GM21576 (cell line): ENCODE data around the gene ZAR1L.

Experiments
- ATAC-seq: cut with Tn5 transposase; IDR thresholded peaks from one replicate; pipeline ENCODE4 v1.9.1; 2021; ENCODE audit warnings: mild to moderate bottlenecking, moderate library complexity; ENCODE audit not compliant: unreplicated experiment

ZAR1L gene

GRCh38 chr13:32305646-32306045 is 9.5 kb downstream of the ZAR1L start:
- no peak for ATAC-seq

GRCh38 chr13:32302461-32302860 is 12.7 kb downstream of the ZAR1L start:
- no peak for ATAC-seq

- ATAC-seq, result no peak
Measured at GRCh38 chr13:32300920-32301319, 14.2 kb downstream of the ZAR1L start.

- ATAC-seq, result no peak
Measured at GRCh38 chr13:32300406-32300805, 14.8 kb downstream of the ZAR1L start.

GRCh38 chr13:32299893-32300292 is 15.3 kb downstream of the ZAR1L start:
- ATAC-seq, result no peak

- no peak for ATAC-seq
Measured at GRCh38 chr13:32298695-32299094, 16.5 kb downstream of the ZAR1L start.

- ATAC-seq, result no peak
Measured at GRCh38 chr13:32297206-32297605, 18.0 kb downstream of the ZAR1L start.

GRCh38 chr13:32285633-32285965 is 29.6 kb downstream of the ZAR1L start:
- ATAC-seq, result no peak

- no peak for ATAC-seq
Measured at GRCh38 chr13:32284927-32285632, 30.1 kb downstream of the ZAR1L start.

- ATAC-seq, result no peak
Measured at GRCh38 chr13:32282096-32282711, 33.0 kb downstream of the ZAR1L start.

GRCh38 chr13:32281096-32281495 is 34.1 kb downstream of the ZAR1L start:
- ATAC-seq, result no peak

- no peak for ATAC-seq
Measured at GRCh38 chr13:32278426-32278825, 36.7 kb downstream of the ZAR1L start.

GRCh38 chr13:32277839-32278238 is 37.3 kb downstream of the ZAR1L start:
- ATAC-seq, result no peak

GRCh38 chr13:32272021-32272683 is 43.0 kb downstream of the ZAR1L start:
- no peak for ATAC-seq

- no peak for ATAC-seq
Measured at GRCh38 chr13:32267836-32268439, 47.2 kb downstream of the ZAR1L start.

- ATAC-seq, result no peak
Measured at GRCh38 chr13:32266130-32266529, 49.0 kb downstream of the ZAR1L start.

- no peak for ATAC-seq
Measured at GRCh38 chr13:32265726-32266125, 49.4 kb downstream of the ZAR1L start.

GRCh38 chr13:32264407-32264806 is 50.8 kb downstream of the ZAR1L start:
- no peak for ATAC-seq

- ATAC-seq, result no peak
Measured at GRCh38 chr13:32262619-32263018, 52.5 kb downstream of the ZAR1L start.

GRCh38 chr13:32262165-32262564 is 53.0 kb downstream of the ZAR1L start:
- ATAC-seq, result no peak

GRCh38 chr13:32261567-32261966 is 53.6 kb downstream of the ZAR1L start:
- ATAC-seq, result no peak

- ATAC-seq, result no peak
Measured at GRCh38 chr13:32259116-32259515, 56.0 kb downstream of the ZAR1L start.
